ENCODE data around the gene RUNX1.

- TF ChIP-seq MAX (IDR thresholded peaks at IDR 0.05; ENCODE audit: low read depth) = no peak
- no peak for TF ChIP-seq REST (IDR thresholded peaks at IDR 0.05; ENCODE audit: low read depth, low read length)
- TF ChIP-seq, protein P1, sequence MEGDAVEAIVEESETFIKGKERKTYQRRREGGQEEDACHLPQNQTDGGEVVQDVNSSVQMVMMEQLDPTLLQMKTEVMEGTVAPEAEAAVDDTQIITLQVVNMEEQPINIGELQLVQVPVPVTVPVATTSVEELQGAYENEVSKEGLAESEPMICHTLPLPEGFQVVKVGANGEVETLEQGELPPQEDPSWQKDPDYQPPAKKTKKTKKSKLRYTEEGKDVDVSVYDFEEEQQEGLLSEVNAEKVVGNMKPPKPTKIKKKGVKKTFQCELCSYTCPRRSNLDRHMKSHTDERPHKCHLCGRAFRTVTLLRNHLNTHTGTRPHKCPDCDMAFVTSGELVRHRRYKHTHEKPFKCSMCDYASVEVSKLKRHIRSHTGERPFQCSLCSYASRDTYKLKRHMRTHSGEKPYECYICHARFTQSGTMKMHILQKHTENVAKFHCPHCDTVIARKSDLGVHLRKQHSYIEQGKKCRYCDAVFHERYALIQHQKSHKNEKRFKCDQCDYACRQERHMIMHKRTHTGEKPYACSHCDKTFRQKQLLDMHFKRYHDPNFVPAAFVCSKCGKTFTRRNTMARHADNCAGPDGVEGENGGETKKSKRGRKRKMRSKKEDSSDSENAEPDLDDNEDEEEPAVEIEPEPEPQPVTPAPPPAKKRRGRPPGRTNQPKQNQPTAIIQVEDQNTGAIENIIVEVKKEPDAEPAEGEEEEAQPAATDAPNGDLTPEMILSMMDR (IDR thresholded peaks at IDR 0.05) = no peak
- no peak for TF ChIP-seq TEAD4 (IDR thresholded peaks at IDR 0.05; ENCODE audit: borderline replicate concordance, insufficient read depth)
- TF ChIP-seq GATA2 (CRISPR knock-in tag; IDR thresholded peaks at IDR 0.05) = no peak
- TF ChIP-seq SMC3 (IDR thresholded peaks at IDR 0.05; ENCODE audit: low read depth, low read length) = no peak
- no peak for TF ChIP-seq YY1 (IDR thresholded peaks at IDR 0.05; ENCODE audit: low read depth)
Observed at GRCh38 chr21:34761758-34762330, 287.3 kb downstream of the RUNX1 start.
